HUES48 (cell line): Measurements from ENCODE around the gene LIAS.

ENCODE experiments used
- H3K27ac ChIP-seq: one replicate; pipeline ENCODE4 v1.7.0; 2013; ENCODE audit warnings: low read depth, low read length, inconsistent platforms
- H3K27me3 ChIP-seq: 2 replicates; pipeline ENCODE4 v1.6.1; 2013; ENCODE audit warnings: mild to moderate bottlenecking, low read length; ENCODE audit not compliant: control insufficient read depth, insufficient read depth
- H3K36me3 ChIP-seq: 2 replicates; pipeline ENCODE4 v1.6.1; 2013; ENCODE audit warnings: low read length; ENCODE audit not compliant: control insufficient read depth, insufficient read depth
- H3K4me1 ChIP-seq: 2 replicates; pipeline ENCODE4 v1.6.1; 2013; ENCODE audit warnings: mild to moderate bottlenecking, low read length; ENCODE audit not compliant: control insufficient read depth, insufficient read depth
- H3K4me3 ChIP-seq: 2 replicates; pipeline ENCODE4 v1.5.1; 2013; ENCODE audit warnings: mild to moderate bottlenecking, low read depth, low read length
- H3K9ac ChIP-seq: 2 replicates; pipeline ENCODE4 v1.6.1; 2013; ENCODE audit warnings: mild to moderate bottlenecking, low read depth, low read length, moderate library complexity
- H3K9me3 ChIP-seq: 2 replicates; pipeline ENCODE4 v1.6.1; 2013; ENCODE audit warnings: low read length; ENCODE audit not compliant: control insufficient read depth, insufficient read depth

LIAS gene

DNA sequence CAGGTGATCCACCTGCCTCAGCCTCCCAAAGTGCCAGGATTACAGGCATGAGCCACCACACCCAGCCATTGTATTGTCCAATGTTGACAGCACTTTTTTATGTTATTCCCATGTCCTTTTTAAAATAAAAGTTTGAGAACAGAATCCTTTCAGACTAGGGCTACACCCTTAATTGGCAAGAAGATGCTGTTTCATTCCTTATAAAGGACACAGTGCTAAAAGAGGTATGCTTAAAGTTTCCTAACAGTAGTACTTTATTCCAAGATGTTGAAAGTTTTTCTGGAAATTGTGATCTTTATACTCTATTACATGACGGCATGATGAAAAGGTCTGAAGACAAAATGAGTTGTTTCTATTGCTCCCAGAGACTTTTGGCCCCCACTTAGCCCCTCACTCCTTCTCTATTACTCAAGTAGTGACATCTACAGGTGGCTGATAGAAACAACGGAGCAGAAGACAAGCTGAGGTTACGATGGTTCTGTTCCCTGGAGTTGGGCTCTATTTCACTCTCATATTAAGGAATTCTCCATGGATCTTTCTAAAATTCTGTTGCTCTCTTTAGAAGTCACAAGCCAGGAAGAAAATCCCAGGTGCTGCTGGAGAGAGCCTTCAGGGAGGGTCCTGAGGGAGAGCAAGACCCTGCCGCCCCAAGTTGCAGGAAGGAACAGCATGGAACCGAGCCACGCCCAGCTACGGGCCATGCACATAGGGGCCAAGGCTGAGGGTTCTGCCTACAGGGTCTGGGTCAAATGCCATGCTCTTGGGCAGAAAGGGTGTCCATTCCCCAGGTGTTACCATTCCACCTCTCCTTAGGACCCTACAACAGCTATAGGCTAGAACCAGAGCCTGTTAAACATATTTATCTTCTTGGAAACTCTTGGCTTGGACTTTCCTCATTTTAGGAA lies 22.9 kb upstream of the LIAS start:
- Histone ChIP-seq H3K4me3 (no peak overlapping the region), H3K27me3 (no peaks in the 10 kb centered on the region)

DNA sequence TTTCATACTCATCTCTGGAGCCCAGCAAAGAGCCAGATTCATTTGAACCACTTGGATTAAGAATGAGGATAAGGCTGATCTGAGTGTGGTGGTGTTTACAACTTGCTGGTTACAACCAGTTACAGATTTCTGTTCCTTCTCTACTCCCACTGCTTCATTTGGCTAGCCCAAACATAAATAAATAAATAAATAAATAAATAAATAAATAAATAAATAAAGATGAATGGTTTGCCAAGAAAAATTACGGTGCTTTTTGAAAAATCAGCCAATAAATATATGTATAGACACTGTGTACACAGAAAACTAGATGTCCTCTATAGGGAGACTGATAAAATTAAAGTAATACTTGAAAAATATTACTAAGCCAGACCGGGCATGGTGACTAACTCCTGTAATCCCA lies 17.3 kb upstream of the LIAS start:
- H3K9me3 ChIP-seq: no peaks in the 10 kb centered on the region
- no peaks in the 10 kb centered on the region for H3K27me3 ChIP-seq
- H3K36me3 ChIP-seq: no peaks in the 10 kb centered on the region
- H3K9ac ChIP-seq: no peak overlapping the region
- no peak overlapping the region for H3K4me3 ChIP-seq
- H3K27ac ChIP-seq: no peak overlapping the region
- H3K4me1 ChIP-seq: no peaks in the 10 kb centered on the region

More for the DNA sequence above, 22.9 kb upstream of the LIAS start:
- no peaks in the 10 kb centered on the region for H3K4me1 ChIP-seq
- H3K36me3 ChIP-seq: no peaks in the 10 kb centered on the region
- H3K27ac ChIP-seq: no peak overlapping the region
- no peaks in the 10 kb centered on the region for H3K9me3 ChIP-seq
- no peak overlapping the region for H3K9ac ChIP-seq

DNA sequence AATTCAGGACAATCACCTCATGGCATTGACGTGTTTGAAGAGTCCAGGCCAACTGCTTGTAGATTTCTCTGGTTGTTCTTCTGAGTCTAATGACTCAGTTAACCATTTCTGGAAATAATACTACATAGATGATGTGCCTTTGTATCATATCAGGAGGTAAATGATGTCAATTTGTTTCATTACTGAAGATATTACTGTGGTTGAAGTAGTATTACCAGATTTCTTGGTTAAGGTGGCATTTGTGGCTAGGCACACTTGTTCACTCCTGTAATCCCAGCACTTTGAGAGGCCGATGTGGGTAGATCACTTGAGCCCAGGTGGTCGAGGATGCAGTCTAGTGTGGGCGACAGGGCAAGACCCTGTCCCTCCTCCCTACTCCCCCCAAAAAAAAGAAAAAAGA lies 15.9 kb upstream of the LIAS start:
- Histone ChIP-seq H3K36me3 (no peaks in the 10 kb centered on the region), H3K4me3 (no peak overlapping the region), H3K9me3 (no peaks in the 10 kb centered on the region), H3K27me3 (no peaks in the 10 kb centered on the region), H3K9ac (no peak overlapping the region), H3K27ac (no peak overlapping the region), H3K4me1 (peaks cover 4% of the 10 kb centered on the region; the same call in 1 of the 2 replicates)

DNA sequence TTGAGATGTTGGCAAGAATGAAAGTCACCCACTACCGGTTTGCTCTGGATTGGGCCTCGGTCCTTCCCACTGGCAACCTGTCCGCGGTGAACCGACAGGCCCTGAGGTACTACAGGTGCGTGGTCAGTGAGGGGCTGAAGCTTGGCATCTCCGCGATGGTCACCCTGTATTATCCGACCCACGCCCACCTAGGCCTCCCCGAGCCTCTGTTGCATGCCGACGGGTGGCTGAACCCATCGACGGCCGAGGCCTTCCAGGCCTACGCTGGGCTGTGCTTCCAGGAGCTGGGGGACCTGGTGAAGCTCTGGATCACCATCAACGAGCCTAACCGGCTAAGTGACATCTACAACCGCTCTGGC lies 12.4 kb upstream of the LIAS start:
- Histone ChIP-seq H3K27ac (peak overlapping the region; percentile 10), H3K27me3 (no peaks in the 10 kb centered on the region), H3K9ac (peak overlapping the region; percentile 24; the same call in 1 of the 2 replicates), H3K4me3 (peak overlapping the region; percentile 63), H3K9me3 (no peaks in the 10 kb centered on the region), H3K36me3 (peaks cover 16% of the 10 kb centered on the region), H3K4me1 (peaks cover 4% of the 10 kb centered on the region; the same call in 1 of the 2 replicates)

DNA sequence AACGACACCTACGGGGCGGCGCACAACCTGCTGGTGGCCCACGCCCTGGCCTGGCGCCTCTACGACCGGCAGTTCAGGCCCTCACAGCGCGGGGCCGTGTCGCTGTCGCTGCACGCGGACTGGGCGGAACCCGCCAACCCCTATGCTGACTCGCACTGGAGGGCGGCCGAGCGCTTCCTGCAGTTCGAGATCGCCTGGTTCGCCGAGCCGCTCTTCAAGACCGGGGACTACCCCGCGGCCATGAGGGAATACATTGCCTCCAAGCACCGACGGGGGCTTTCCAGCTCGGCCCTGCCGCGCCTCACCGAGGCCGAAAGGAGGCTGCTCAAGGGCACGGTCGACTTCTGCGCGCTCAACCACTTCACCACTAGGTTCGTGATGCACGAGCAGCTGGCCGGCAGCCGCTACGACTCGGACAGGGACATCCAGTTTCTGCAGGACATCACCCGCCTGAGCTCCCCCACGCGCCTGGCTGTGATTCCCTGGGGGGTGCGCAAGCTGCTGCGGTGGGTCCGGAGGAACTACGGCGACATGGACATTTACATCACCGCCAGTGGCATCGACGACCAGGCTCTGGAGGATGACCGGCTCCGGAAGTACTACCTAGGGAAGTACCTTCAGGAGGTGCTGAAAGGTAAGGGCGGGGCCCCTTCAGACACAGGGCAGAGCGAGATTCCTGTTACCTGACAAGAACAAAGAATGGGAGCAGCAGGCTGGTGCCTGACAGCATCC lies 11.8 kb upstream of the LIAS start:
- peak overlapping the region; percentile 63 for H3K4me3 ChIP-seq
- H3K9ac ChIP-seq: peak overlapping the region; percentile 24; the same call in 1 of the 2 replicates

DNA sequence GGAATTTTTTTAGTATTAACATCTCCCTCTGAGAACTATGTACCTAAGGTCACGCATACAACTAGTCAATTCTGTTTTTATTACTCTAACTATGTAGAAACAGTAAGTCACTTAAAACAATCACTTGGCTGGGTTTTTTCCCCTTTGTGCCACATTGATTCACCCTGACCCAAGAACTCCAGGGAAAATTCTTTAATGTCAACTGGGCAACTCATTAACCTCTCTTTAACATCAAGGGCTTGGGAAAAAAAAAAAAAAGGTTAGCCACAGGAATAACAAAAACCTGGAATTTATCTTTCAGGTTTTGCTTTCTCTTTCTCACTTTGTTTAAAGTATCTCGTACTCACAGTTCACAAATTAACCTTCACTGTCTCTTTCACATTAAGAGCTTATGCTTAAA lies 8.2 kb upstream of the LIAS start:
- Histone ChIP-seq H3K9me3 (no peaks in the 10 kb centered on the region), H3K27me3 (no peaks in the 10 kb centered on the region), H3K36me3 (peaks cover 58% of the 10 kb centered on the region), H3K4me1 (peaks cover 4% of the 10 kb centered on the region; the same call in 1 of the 2 replicates), H3K4me3 (no peak overlapping the region), H3K9ac (no peak overlapping the region), H3K27ac (peak overlapping the region; percentile 58)

More for the DNA sequence above, 11.8 kb upstream of the LIAS start:
- H3K36me3 ChIP-seq: peaks cover 22% of the 10 kb centered on the region
- H3K27me3 ChIP-seq: no peaks in the 10 kb centered on the region
- no peaks in the 10 kb centered on the region for H3K9me3 ChIP-seq
- no peak overlapping the region for H3K27ac ChIP-seq
- peaks cover 4% of the 10 kb centered on the region; the same call in 1 of the 2 replicates for H3K4me1 ChIP-seq

DNA sequence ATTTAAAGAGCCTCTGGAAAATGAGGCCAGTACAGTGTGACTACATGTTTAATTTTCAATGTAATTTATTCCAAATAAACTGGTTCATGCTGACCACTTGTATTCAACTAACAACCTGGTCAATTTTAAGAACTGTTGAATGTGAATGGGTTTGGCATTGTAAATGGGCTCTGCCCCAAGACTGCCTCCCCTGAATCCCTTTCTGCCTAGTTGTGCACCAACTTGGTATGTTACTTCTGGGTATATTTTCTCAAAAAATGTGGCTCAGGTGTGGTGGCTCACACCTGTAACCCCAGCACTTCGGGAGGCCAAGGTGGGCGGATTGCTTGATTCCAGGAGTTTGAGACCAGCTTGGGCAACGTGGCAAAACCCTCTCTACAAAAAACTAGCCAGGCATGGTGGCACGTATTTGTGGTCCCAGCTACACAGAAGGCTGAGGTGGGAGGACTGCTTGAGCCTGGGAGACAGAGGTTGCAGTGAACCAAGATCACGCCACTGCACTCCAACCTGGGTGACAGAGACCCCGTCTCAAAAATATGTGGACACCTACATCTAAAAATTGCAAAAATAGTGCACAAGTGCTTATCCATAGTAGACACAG lies 7.3 kb upstream of the LIAS start:
- Histone ChIP-seq H3K4me1 (peaks cover 4% of the 10 kb centered on the region; the same call in 1 of the 2 replicates), H3K9ac (no peak overlapping the region), H3K36me3 (peaks cover 67% of the 10 kb centered on the region), H3K9me3 (no peaks in the 10 kb centered on the region), H3K27me3 (no peaks in the 10 kb centered on the region), H3K4me3 (no peak overlapping the region), H3K27ac (peak overlapping the region; percentile 58)

DNA sequence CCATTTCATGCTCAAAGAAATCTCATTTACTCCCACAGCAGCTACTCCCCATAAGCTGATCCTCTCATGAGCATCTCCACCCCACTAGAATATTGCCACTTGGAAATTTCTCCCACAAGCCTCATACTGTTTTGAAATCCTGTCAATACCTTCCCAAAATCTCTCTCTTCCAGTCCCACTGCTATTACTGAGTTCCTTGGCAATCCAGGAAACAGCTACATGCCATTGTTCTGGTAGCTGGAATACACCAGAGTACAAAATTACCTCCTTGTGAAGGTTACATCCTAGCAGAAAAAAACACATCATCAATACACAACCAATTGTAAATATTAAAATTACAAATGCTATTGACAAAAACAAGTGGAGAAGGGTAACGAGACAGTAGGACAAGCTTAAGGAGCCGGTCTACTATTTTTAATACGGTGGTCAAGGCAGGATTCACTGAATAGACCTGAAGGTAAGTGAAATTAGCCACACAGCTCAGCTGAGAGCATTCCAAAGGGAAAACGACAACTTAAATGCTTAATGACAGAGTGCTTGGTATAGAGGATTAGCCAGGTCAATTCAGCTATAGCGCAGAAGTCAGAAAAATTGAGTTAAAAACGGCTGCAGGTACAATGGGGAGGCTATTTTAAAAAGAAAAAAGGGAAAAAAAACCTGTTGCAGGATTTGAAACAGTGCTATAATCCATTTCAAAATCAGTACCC lies 6.5 kb upstream of the LIAS start:
- Histone ChIP-seq H3K9me3 (no peaks in the 10 kb centered on the region), H3K9ac (no peak overlapping the region), H3K27me3 (no peaks in the 10 kb centered on the region), H3K36me3 (peaks cover 75% of the 10 kb centered on the region), H3K27ac (peak overlapping the region; percentile 48), H3K4me1 (peaks cover 8% of the 10 kb centered on the region; the same call in 1 of the 2 replicates), H3K4me3 (no peak overlapping the region)

DNA sequence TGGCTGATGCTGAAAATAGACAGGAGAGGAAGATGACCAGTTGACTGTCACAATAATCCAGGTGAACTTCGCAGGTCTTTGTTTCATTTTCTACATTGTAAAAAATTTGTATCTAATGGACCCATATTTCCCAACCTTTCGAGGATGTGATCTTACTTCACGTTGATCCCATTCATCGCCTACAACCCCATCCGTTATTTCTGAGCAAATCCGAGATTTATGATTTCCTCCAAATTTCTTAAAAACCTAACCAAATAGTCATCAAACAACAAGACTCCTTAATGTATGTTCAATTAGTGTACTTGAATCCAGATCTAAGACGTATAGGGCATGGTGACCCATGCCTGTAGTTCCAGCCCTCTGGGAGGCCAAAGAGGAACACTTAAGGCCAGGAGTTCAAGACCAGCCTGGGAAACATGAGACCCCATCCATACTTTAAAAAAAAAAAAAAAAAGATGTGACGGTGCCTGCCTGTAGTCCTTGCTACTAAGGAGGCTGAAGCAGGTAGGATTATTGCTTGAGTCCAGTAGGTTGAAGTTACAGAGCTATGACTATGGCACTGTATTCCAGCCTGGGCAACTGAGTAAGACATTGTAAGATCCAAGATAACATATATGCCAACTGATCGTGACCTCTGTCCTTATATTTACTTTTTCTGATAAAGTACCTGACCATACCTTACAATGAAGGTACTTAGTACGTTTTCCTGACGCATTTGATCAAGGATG lies 5.8 kb upstream of the LIAS start:
- H3K36me3 ChIP-seq: peaks cover 82% of the 10 kb centered on the region

DNA sequence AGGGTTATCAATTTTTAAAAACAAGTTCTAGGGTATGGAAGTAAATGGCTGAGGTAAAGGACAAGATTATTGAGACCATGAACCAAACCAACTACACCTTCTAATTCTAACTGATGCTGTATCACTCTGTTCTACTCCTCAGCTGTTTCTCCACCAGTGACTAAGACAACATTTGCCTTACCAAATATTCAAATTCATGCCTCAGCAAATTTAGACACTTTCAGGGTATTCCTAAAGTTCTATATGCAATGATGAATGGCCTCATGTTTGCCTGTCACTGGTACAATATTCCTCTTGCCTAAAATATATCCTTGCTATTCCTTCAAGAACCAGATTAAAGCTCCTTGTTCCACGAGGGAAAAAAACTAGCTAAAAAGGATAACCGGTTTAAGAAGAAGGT lies 5.1 kb upstream of the LIAS start:
- no peaks in the 10 kb centered on the region for H3K9me3 ChIP-seq
- peaks cover 84% of the 10 kb centered on the region for H3K36me3 ChIP-seq
- no peaks in the 10 kb centered on the region for H3K27me3 ChIP-seq
- no peak overlapping the region for H3K9ac ChIP-seq
- peaks cover 9% of the 10 kb centered on the region; the same call in 1 of the 2 replicates for H3K4me1 ChIP-seq
- H3K4me3 ChIP-seq: no peak overlapping the region
- H3K27ac ChIP-seq: no peak overlapping the region

More for the DNA sequence above, 5.8 kb upstream of the LIAS start:
- Histone ChIP-seq H3K4me3 (no peak overlapping the region), H3K27ac (no peak overlapping the region), H3K9me3 (no peaks in the 10 kb centered on the region), H3K27me3 (no peaks in the 10 kb centered on the region), H3K4me1 (peaks cover 9% of the 10 kb centered on the region; the same call in 1 of the 2 replicates), H3K9ac (no peak overlapping the region)
